GM18499 (cell line): Measurements from ENCODE around the gene SKI.

Experiments
- ATAC-seq: cut with Tn5 transposase; IDR thresholded peaks from one replicate; pipeline ENCODE4 v1.9.1; 2021; ENCODE audit warnings: moderate number of reproducible peaks; ENCODE audit not compliant: insufficient read depth, unreplicated experiment

SKI gene

GRCh38 chr1:2228694-2229036, 546 bp downstream of the SKI start:
- ATAC-seq: no peak

GRCh38 chr1:2229037-2229864, 1.1 kb downstream of the SKI start:
- ATAC-seq: no peak

DNA sequence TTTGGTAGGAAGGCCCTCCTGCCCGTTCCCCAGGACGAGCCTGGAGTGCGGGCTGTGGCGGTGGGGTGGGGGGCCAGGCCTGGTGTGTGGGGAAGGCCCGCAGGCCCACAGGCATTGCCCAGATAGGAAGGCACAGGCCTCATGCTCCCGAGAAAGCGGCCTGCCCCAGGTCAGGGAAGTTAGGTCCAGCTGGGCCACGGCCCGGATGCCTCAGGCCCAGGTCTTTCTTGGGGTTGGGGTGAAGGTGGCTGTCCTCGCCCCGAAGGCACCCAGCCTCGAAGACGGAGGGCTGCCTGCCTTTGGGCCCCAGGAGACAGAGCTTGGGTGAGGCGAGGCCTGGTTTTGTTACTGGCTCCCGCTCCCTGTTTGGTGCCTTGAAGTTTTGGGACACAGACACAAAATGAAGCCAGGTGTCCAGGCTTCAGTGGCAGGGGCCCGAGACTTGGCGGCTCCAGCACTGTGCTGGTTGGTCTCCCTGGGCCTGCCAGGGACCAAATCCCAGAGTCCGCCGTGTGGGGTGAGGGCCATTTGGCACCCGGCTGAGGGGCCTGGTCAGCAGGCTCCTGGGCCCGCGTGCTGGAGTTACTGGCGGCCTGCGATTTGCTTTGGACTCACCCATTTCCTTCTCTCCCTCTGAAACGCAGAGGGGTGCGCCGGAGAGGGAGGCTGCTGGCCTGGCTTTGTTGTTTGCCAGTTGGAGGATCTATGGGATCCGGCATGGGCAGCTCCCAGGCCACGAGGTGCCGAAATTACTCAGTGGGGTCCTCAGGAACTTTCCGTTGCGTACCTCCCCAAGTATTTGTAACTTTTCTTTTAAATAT, 2.0 kb downstream of the SKI start:
- no peak for ATAC-seq

GRCh38 chr1:2230781-2231531, 2.8 kb downstream of the SKI start:
- ATAC-seq: no peak

GRCh38 chr1:2231532-2232254, 3.6 kb downstream of the SKI start:
- ATAC-seq: no peak

- ATAC-seq: no peak
These were observed 4.3 kb downstream of the SKI start for GRCh38 chr1:2232255-2232915.

- no peak for ATAC-seq
These were observed 4.9 kb downstream of the SKI start for GRCh38 chr1:2232916-2233438.

GRCh38 chr1:2233468-2233867, 5.3 kb downstream of the SKI start:
- ATAC-seq: no peak

DNA sequence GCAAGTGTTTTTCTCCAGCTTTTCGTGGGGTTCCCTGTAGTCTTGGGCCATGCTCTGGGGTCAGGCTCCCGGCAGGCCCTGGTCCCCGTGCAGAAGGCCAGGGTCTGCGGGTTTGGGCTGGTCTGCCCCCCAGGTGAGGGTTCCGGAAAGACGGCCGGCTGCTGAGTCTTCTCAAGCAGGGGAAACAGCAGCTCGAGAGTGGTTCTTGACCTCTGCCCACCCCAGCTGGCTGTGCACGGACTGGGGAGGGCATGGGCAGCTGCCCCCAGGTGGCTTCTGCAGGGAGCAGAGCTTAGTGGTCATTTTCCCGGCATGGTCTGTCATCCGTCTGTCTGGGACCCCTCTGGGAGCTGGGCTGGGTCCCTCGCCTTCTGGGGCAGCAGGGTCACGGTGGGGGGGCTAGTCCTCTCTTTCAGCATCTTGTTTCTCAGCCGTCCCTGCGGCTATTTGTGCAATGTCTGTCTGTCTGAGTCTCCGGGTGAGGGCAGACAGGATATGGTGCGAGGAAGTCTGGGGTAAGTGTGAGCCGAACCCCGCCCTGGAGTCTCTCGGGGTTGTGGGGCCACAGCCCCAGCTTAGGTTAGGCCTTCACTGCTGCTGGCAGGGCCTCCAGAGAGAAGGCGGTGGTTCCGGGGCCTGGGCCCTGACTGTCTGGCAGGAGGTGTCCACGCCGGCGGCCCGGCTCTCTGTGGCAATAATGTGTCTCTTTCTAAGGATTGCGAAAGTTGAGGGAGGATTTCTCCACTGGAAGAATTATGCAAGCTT, 6.1 kb downstream of the SKI start:
- no peak for ATAC-seq

- ATAC-seq: no peak
These were observed 6.6 kb downstream of the SKI start for GRCh38 chr1:2234762-2235113.

DNA sequence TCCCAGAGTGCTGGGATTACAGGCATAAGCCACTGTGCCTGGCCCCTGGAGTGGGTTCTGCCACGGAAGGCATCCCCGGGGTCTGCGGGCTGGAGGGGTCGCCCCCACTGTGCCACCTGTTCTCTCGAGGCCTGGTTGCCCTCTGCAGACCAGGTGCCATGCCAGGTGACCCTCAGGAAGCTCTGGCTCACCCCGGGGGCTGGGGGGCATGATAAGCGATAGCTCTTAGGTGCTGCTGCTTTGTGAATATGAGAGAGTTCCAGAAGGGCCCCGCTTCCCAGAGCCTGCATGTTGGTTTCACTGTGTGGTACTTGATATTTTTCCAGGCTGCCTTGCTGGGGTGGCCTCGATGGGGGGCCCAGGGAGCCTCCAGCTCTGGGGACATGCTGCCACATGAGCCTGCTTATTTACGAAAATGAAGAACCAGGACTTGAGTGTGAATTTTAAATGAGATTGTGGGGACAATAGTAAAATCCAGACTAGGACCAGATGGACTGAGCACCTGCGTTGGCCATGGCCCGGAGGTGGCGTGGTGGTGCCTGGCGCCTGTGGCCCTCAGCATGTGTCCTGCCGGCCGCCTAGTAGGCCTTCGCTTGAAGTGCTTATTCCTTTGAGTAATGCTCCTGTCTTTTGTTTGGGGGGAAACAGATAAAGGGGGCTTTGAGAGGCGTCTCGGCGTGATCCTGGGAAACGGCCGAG, 7.3 kb downstream of the SKI start:
- ATAC-seq: no peak

DNA sequence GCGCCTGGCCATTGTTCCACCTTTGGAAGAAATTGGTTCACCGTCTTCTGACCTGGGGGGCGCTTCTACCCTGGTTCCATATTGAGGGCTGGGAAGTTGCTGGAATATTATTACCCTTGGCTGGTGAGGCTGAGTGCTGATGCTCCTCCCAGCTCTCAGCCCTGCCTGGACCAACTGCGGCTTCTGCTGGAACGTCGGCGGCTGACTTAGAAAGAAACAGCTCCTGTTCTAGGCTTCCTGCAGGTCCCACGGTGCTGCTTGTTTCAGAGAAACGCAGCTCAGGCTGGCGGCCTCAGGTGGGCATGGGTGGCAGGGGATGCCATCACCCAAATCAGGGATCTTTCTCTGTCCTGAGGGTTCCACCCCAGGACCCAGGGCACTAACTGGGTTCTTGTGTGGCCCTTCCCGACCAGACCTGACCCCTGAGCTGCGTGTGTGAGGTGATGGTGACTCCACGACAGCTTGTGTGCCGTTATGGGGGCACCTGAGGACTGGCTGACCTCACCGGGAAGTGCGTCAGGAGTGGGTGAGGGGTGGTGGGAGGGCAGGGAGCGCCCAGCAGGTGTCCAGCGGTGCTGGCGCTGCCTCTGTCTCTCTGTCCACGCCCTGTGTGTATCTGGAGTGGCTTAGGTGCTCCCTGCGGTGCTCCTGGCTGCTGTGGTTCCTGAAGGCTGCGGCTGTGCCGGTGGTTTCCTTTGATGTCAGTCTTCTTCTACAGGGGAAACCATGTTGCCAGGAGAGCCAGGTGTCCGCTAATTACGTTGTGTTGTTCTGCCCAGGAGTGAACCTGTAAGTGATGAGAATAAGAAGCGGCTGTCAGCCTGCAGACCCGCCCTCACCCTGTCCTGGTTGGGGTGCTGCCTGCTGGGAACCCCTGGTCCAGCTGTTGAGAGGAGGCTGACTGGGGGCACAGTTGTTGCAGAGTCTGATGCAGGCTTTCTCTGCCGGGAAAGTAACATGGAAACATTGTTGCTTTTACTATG, 8.9 kb downstream of the SKI start:
- ATAC-seq: no peak

DNA sequence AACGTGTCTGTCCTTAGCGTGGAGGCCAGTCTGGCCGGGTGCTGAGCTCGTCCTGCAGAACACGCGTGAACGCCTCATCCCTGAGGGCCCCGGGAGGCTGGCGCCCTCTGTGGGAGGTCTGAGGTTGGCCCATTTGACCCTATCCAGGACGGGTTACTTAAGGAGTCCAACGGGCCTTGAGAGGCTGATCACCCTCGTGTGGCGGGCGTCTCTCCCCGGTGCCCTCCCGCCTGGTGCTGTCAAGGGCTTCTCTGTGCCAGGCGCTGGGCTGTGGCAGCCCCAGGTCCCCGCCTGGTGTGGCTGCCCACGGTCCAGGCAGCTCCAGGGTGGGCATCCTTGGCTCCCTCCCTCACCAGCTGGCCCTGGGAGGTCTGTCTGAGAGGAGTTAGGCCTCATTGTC, 9.7 kb downstream of the SKI start:
- no peak for ATAC-seq

DNA sequence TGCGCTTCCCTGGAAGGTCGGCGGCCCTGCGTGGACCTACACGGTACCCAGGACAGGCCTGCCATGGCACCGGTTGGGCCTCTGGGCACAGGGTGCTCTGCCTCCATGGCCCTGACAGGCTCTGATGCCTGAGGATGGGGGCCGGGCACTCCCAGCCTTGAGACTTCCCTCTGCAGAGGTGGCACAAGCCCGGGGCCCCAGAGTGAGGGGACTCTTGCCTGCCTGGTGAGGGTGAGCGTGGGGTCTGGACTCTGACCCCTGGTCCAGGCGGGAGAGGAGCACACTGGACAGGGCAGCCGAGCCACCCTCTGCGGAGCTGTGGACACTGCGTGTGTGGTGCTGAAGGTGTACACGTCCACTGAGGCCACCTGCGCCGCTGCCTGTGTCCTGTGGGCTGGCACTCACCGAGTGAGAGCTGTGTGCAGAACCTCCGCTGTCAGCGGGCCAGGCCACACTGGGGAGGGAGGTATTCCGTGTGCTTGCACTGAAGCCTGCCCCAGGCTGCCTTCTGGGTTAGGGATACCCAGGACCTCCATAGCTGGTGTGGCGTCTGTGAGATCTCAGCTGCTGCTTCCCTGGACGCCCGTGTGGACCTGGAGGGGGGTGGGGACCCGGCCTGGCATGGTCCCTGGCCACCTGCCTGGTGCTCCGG, 10.4 kb downstream of the SKI start:
- ATAC-seq: no peak

- no peak for ATAC-seq
These were observed 10.9 kb downstream of the SKI start for GRCh38 chr1:2239013-2239370.

DNA sequence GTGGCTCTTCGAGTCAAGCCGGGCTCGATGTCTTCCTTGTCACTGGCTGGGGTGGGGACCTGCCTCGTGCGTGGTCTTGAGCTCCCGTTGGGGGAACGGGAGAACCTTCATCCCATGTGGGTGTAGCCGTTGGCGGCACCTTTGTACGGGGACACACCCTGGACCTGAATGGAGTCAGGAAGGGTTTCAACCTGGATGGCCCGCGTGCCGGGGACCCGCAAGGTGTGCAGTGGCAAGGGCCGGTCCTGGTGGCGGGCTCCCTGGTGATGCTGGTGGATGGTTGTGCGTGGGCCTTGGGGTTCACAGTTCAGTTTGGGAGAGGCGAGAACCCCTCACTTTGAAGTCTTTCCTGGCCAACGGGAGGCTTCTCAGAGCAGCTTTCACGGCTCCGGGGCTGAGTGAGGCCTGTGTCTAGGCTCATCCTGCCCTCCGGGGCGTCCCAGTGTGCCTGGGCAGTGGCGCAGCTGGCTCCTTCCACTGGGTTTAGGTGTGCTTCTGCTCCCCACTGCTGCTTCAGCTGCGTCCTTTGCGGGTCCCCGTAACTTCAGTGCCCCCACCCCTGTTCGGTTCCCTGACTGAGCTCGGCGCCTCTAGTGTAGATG, 11.4 kb downstream of the SKI start:
- no peak for ATAC-seq
